Immature natural killer cell (primary cell): ENCODE data around the gene ACVR1B. TPM values are rescaled to one million over a fixed set of nuclear protein-coding genes. Genes with fewer than 3 reads are reported as not detected.

ENCODE experiments used
- DNase-seq, 3 donors: peaks; one replicate each; pipeline ENCODE4 v3.0.0; 2022; ENCODE audit warnings: mixed read lengths in 1 of 3
- H3K27ac Mint-ChIP-seq, 6 donors: one replicate each; pipeline ENCODE4 v1.8.0; 2020; ENCODE audit warnings: mixed read lengths in 6 of 6, mild to moderate bottlenecking in 5 of 6, inconsistent platforms in 4 of 6, moderate library complexity in 3 of 6
- H3K27me3 Mint-ChIP-seq, 3 donors: one replicate each; pipeline ENCODE4 v1.8.0; 2020 to 2021; ENCODE audit warnings: low read depth in 3 of 3, mild to moderate bottlenecking in 3 of 3, mixed read lengths in 3 of 3, moderate library complexity in 3 of 3, inconsistent platforms in 1 of 3
- H3K36me3 Mint-ChIP-seq, 3 donors: one replicate each; pipeline ENCODE4 v1.8.0; 2020; ENCODE audit warnings: mixed read lengths in 3 of 3, inconsistent platforms in 2 of 3, mild to moderate bottlenecking in 2 of 3
- H3K4me1 Mint-ChIP-seq, 2 donors: one replicate each; pipeline ENCODE4 v1.8.0; 2020; ENCODE audit warnings: inconsistent platforms in 2 of 2, mild to moderate bottlenecking in 2 of 2, mixed read lengths in 2 of 2, moderate library complexity in 1 of 2
- H3K4me3 Mint-ChIP-seq, 5 donors: one replicate each; pipeline ENCODE4 v1.8.0; 2020; ENCODE audit warnings: mild to moderate bottlenecking in 5 of 5, mixed read lengths in 5 of 5, inconsistent platforms in 3 of 5, moderate library complexity in 3 of 5
- H3K9me3 Mint-ChIP-seq, 6 donors: one replicate each; pipeline ENCODE4 v1.8.0; 2020; ENCODE audit warnings: mild to moderate bottlenecking in 6 of 6, mixed read lengths in 6 of 6, inconsistent platforms in 4 of 6, moderate library complexity in 3 of 6
- polyA plus RNA-seq, 3 donors: library from polyadenylated mRNA; unstranded; fragments of 300-500 nt; fragmentation: Illumina TruSeq; gene quantifications; one replicate each; pipeline ENCODE4 v1.2.3, GENCODE V29; 2021

Gene ACVR1B
- polyA plus RNA-seq, 3 donors from 2014 or later = 0.52 to 1.4 TPM; not detected in 1

DNA sequence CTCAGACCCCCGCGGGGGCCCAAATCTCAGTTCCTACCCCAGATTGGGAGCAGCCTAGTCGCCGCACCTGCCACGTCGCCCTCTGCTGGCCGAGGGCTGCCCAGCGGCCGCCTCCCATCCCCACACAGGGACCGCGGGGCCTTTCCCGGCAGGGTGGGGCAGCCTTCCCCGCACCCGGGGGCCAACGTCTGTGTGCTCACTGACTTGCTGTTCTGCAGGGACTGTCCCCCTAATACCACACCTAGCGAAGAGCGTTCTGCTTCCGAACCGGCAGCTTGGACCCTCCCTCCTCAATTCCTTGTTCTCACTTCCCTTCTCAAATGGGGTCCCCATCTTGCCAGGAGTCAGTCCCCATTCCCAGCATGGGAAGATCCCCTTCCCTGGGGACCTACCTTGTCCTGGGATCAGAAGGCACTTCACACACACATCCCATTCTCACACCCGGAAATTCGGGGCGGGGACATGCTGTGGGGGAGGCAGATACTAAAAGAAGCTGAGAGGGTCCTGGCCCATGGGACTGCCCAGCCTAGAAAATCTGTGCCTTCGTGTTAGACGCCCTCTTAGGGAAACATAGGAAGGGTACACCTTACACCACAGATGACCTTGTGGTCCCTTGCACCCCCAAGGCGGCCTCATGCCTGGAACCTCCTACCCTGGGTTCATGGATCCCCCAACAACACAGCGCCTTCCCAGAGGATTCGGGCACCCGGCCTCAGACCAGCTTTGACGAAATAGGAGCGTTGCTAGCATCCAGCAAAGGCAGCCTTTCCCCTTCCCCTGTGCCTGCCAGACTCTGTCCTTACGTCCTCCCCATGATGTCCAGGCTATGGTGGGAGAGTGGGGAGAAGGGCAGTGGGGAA is 27.8 kb upstream of the ACVR1B start:
- peak; percentile 36 to 38 (median 37) for DNase-seq
- Mint-ChIP-seq H3K27me3 (no peaks in the 10 kb centered on the region), H3K27ac (no peak overlapping the region), H3K4me3 (peak overlapping the region in 3 of 5 donors; percentile 38 to 49 (median 44)), H3K4me1 (peaks cover 0 to 2% of the 10 kb centered on the region in 2 donors), H3K9me3 (no peaks in the 10 kb centered on the region), H3K36me3 (no peaks in the 10 kb centered on the region)

GRCh38 chr12:51924551-51925319 is 26.8 kb upstream of the ACVR1B start:
- DNase-seq = no peak
- no peaks in the 10 kb centered on the region for H3K9me3 Mint-ChIP-seq
- H3K27me3 Mint-ChIP-seq = peaks cover 0 to 2% (median 1%) of the 10 kb centered on the region in 3 donors
- peaks cover 0 to 2% of the 10 kb centered on the region in 2 donors for H3K4me1 Mint-ChIP-seq
- H3K27ac Mint-ChIP-seq = peak overlapping the region in 2 of 6 donors; percentile 9 to 10
- no peak overlapping the region for H3K4me3 Mint-ChIP-seq
- no peaks in the 10 kb centered on the region for H3K36me3 Mint-ChIP-seq

DNA sequence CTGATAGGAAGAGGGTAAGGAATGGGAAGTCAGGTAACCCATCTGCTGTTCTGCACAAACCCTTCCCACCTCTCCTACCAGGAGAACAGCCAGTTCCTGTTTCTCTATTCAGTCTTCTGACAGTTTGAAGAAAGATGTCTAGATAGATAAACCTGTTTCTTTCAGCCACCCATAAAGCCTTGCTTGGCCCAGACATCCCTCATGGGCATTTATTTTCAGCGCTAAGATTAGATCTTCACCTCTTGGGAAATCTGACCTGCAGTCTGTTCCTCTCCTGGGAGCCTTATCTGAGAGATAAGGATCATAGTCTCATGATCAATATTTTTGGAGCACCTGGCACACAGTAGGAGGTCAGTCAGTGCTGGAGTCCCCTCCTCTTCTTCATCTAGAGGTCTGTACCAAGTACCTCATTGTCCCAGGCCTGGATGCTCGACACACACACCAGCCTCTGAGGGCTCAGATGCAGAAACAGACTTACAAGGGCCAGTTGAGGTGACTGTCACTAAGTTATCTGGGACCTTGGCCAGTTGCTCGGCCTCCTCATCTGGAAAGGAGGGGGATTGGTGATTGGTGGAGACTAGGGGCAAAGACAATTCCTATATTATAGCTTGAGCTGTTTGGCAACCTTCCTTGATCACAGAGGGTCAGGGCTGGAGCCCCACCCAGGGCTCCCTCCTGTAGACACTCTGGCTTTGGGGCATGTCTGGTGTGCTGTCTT is 26.0 kb upstream of the ACVR1B start:
- H3K27ac Mint-ChIP-seq = no peak overlapping the region

DNA sequence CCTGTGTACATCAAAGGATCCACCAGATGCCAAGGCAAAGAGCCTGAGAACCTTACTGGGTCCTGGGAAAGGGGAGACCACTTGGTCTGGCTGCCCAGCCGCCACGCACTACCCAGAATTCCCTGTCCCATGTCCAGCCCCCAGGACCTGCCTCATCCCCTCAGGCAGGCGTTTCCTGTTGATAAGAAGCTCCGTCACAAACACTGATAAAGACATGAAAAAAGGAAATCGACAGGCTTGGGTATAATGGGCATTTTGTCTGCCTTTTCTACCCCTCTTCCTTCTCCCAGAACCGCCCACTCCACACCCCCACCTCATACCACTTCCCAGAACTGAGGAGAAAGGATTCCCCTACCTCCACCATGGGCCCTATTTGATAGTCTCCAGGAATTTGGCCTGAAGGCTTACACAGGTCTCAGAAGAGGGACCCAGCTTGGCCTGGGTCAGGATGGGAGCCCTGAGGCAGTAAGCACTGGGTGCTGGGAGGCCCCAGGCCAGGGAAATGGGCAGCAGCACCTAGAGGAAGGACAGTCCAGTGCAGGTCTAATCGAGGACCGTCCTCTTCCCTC is 25.4 kb upstream of the ACVR1B start:
- DNase-seq = no peak
- H3K36me3 Mint-ChIP-seq = no peaks in the 10 kb centered on the region
- peaks cover 0 to 2% of the 10 kb centered on the region in 2 donors for H3K4me1 Mint-ChIP-seq
- no peaks in the 10 kb centered on the region for H3K9me3 Mint-ChIP-seq
- H3K4me3 Mint-ChIP-seq = no peak overlapping the region
- peaks cover 1 to 7% (median 4%) of the 10 kb centered on the region in 3 donors for H3K27me3 Mint-ChIP-seq
- H3K27ac Mint-ChIP-seq = no peak overlapping the region

More for the DNA sequence above, 26.0 kb upstream of the ACVR1B start:
- H3K4me3 Mint-ChIP-seq = no peak overlapping the region
- DNase-seq = no peak
- H3K27me3 Mint-ChIP-seq = peaks cover 1 to 4% (median 2%) of the 10 kb centered on the region in 3 donors
- H3K4me1 Mint-ChIP-seq = peaks cover 0 to 2% of the 10 kb centered on the region in 2 donors
- no peaks in the 10 kb centered on the region for H3K36me3 Mint-ChIP-seq
- H3K9me3 Mint-ChIP-seq = no peaks in the 10 kb centered on the region

DNA sequence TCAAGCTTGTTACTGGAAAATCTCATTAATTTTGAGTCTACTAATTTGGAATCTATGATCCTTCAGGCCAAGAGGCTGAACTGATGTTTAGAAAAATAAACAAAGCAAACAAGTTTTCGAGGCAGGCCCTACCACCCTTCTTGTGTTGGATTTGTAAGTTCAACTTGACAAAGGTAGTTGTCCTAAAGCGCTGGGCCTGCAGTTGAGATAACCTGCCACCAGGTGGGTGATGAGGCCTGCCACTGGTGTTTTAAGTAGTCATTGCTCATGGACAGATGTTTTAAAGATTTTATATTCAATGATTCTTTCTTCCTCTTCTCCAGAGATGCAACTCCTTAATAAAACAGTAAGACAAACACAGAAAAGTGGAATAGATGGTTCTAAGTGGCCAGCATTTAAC is 24.8 kb upstream of the ACVR1B start:
- H3K9me3 Mint-ChIP-seq = no peaks in the 10 kb centered on the region
- no peak overlapping the region for H3K4me3 Mint-ChIP-seq
- H3K27me3 Mint-ChIP-seq = peaks cover 1 to 7% (median 4%) of the 10 kb centered on the region in 3 donors
- peaks cover 0 to 2% of the 10 kb centered on the region in 2 donors for H3K4me1 Mint-ChIP-seq
- no peak overlapping the region for H3K27ac Mint-ChIP-seq
- no peaks in the 10 kb centered on the region for H3K36me3 Mint-ChIP-seq
- DNase-seq = peak; percentile 7 to 16 (median 13)

GRCh38 chr12:51932218-51933076 is 19.1 kb upstream of the ACVR1B start:
- Mint-ChIP-seq H3K36me3 (no peaks in the 10 kb centered on the region), H3K4me3 (no peak overlapping the region), H3K27me3 (peaks cover 4 to 7% (median 6%) of the 10 kb centered on the region in 3 donors), H3K27ac (no peak overlapping the region), H3K9me3 (no peaks in the 10 kb centered on the region), H3K4me1 (no peaks in the 10 kb centered on the region)
- DNase-seq = no peak

DNA sequence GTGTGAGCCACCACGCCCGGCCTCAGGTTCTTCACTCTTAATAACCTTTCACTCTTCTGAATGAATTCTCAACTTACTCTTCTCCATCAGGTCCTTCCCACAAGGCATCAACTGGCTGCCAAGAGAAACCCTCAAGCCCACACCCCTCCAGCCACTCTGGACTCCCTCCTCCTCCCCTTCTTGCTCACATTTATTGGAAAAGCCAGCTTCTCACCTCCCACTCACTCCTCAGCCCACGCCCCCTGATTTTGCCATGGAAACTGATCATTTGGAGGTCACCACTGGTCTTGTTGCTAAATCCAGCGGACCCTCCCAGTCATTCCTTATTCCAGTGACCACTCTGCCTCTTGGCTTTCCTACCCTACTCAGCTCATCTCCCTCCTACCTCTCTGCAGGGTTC is 17.4 kb upstream of the ACVR1B start:
- Mint-ChIP-seq H3K4me3 (no peak overlapping the region), H3K36me3 (no peaks in the 10 kb centered on the region), H3K27ac (no peak overlapping the region), H3K9me3 (no peaks in the 10 kb centered on the region), H3K4me1 (no peaks in the 10 kb centered on the region), H3K27me3 (peaks cover 4 to 10% (median 7%) of the 10 kb centered on the region in 3 donors)
- no peak for DNase-seq

DNA sequence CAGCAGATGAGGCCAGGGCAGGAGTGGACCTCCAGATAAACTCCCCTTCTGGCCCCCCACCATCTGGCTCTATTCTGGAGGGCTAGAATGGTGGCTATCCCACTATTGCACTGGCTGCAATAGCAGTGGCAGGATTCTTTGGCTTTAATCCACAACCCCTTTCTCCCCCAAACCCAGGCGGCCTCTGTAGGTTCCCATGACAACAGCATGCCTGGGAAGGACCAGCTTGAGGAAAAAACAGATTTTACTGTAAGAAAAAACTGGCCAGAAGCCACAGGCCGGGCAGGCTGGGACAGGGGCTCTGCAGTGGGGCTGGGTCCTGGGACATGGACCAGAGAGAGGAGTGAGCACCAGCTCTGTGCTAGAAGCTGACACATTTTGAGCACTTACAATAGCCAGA is 13.6 kb upstream of the ACVR1B start:
- Mint-ChIP-seq H3K9me3 (peaks cover 0 to 2% (median 0%) of the 10 kb centered on the region in 6 donors), H3K4me3 (no peak overlapping the region), H3K27me3 (peaks cover 1 to 9% (median 6%) of the 10 kb centered on the region in 3 donors), H3K36me3 (no peaks in the 10 kb centered on the region), H3K27ac (no peak overlapping the region), H3K4me1 (peaks cover 5 to 6% of the 10 kb centered on the region in 2 donors)
- DNase-seq = no peak

DNA sequence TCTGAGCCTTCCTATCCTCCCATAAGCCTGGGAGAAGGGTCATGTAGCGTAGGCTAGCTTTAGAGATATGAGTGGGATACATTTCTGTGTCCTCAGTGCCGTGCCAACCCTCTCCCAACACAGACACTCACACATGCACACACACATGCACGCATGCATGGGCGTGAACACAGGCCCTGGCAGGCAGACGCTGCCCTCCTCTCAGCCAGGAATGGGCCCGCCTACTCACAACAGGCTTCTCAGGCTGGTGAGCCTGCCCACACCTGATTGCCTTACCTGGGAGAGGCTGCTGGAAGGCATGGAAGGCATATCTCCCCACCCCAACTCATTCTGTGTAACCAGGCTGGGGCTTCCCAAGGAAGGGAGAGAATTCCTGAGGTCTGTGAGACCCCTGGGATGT is 12.8 kb upstream of the ACVR1B start:
- Mint-ChIP-seq H3K4me3 (no peak overlapping the region), H3K27ac (no peak overlapping the region), H3K36me3 (no peaks in the 10 kb centered on the region), H3K9me3 (peaks cover 0 to 2% (median 0%) of the 10 kb centered on the region in 6 donors), H3K27me3 (peaks cover 1 to 9% (median 6%) of the 10 kb centered on the region in 3 donors), H3K4me1 (peaks cover 5 to 6% of the 10 kb centered on the region in 2 donors)
- DNase-seq = no peak

DNA sequence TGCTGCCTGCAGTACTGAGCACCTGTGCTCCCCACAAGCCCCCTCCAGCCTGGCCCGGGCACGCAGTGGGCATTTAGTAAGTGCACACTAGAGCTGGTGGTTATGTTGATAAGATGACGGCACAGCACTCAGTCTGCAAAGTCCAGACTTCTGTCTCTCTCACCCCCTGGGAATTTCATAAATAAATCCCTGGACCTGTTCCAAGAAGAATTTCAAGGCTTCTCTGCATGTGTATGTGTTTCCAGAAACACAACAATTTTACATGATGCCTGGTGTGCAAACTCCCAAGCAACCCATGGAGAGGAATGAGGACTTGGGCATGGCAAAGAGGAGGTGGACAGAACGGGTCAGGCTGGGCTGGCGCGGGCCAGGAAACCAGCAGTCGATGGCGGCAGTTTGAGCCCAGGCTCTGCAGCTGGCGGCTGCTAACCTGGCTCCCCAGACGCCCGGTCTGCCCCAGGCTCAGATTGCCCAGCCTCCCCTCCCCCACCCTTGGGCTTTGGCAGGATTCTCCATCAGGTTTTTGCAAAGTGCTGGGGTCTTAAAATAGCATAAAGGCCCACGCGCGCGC is 10.4 kb upstream of the ACVR1B start:
- H3K27ac Mint-ChIP-seq = no peak overlapping the region
- H3K9me3 Mint-ChIP-seq = peaks cover 6 to 15% (median 12%) of the 10 kb centered on the region in 6 donors
- H3K4me3 Mint-ChIP-seq = no peak overlapping the region
- peaks cover 0 to 7% (median 6%) of the 10 kb centered on the region in 3 donors for H3K36me3 Mint-ChIP-seq
- no peak for DNase-seq
- H3K27me3 Mint-ChIP-seq = peaks cover 1 to 10% (median 5%) of the 10 kb centered on the region in 3 donors
- H3K4me1 Mint-ChIP-seq = peaks cover 5 to 6% of the 10 kb centered on the region in 2 donors

GRCh38 chr12:51941604-51942003 is 9.9 kb upstream of the ACVR1B start:
- peaks cover 5 to 6% of the 10 kb centered on the region in 2 donors for H3K4me1 Mint-ChIP-seq
- peaks cover 0 to 12% (median 6%) of the 10 kb centered on the region in 3 donors for H3K36me3 Mint-ChIP-seq
- no peak overlapping the region for H3K27ac Mint-ChIP-seq
- H3K4me3 Mint-ChIP-seq = no peak overlapping the region
- peaks cover 1 to 10% (median 5%) of the 10 kb centered on the region in 3 donors for H3K27me3 Mint-ChIP-seq
- no peak for DNase-seq
- peaks cover 6 to 15% (median 12%) of the 10 kb centered on the region in 6 donors for H3K9me3 Mint-ChIP-seq

DNA sequence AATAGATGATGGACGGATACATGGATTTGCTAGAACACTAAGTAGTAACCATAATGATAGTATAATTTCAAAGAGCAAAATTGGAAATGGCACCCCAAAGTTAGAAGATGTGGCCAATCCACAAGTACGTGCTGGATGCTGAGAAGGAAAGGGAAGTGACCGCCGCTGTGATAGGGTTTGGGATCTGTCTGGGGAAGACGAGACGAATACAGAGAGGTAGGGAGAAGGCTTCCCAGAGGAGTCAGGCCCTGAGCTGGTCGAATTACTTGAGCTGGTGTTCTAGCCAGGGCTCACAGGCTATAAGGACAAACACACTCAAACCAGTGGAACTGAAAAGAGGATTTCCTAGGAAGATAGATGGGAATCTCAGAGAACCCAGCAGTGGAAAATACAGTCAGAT is 9.4 kb upstream of the ACVR1B start:
- no peak for DNase-seq
- H3K27me3 Mint-ChIP-seq = peaks cover 3 to 10% (median 5%) of the 10 kb centered on the region in 3 donors
- no peak overlapping the region for H3K4me3 Mint-ChIP-seq
- H3K4me1 Mint-ChIP-seq = peaks cover 5 to 6% of the 10 kb centered on the region in 2 donors
- H3K9me3 Mint-ChIP-seq = peaks cover 6 to 15% (median 12%) of the 10 kb centered on the region in 6 donors
- H3K27ac Mint-ChIP-seq = no peak overlapping the region
- H3K36me3 Mint-ChIP-seq = peaks cover 0 to 14% (median 6%) of the 10 kb centered on the region in 3 donors
